AG04449 (cell line): ENCODE results near the gene CLMN.

Source experiments
- CTCF ChIA-PET: fragments of 350-600 bp; formaldehyde crosslinking; extraction: SDS; loops from one replicate; lab custom pipeline; 2021; ENCODE audit warnings: antibody characterized with exemption; lab: Yijun Ruan, JAX
- POLR2A ChIA-PET: fragments of 400-600, 350-600 bp; formaldehyde crosslinking; extraction: SDS; loops from one replicate; lab custom pipeline; 2020; ENCODE audit warnings: antibody characterized with exemption, inconsistent platforms; lab: Yijun Ruan, JAX
- DNase-seq: peaks from one replicate; pipeline ENCODE4 v3.0.0-alpha.2; 2010; ENCODE audit warnings: low read depth, low spot score
- H3K4me3 ChIP-seq: 2 replicates; pipeline ENCODE4 v1.5.1; 2011; ENCODE audit warnings: low read depth, mild to moderate bottlenecking, control low read depth, low read length
- CTCF ChIP-seq: IDR thresholded peaks from one replicate; pipeline ENCODE4 v1.5.1; 2011; ENCODE audit warnings: mild to moderate bottlenecking, moderate library complexity, low read length, control low read depth, inconsistent platforms; ENCODE audit not compliant: insufficient read depth; ENCODE audit errors: missing control alignments

Gene CLMN

GRCh38 chr14:95153866-95154265 lies 165.8 kb downstream of the CLMN start:
- ChIA-PET CTCF (no interaction called here), POLR2A (no interaction called here)
- TF ChIP-seq CTCF = no peak
- H3K4me3 ChIP-seq = no peak overlapping the region
- no peak for DNase-seq

GRCh38 chr14:95151561-95151960 lies 168.1 kb downstream of the CLMN start:
- ChIA-PET CTCF (interaction anchor here (1.2 kb wide), 1 partner anchor 279 kb away, joined by 3 read pairs; no protein-coding TSS in a partner anchor), POLR2A (no interaction called here)
- DNase-seq = no peak
- no peak for TF ChIP-seq CTCF
- H3K4me3 ChIP-seq = no peak overlapping the region

GRCh38 chr14:95150910-95151309 lies 168.8 kb downstream of the CLMN start:
- H3K4me3 ChIP-seq = no peak overlapping the region
- no peak for TF ChIP-seq CTCF
- no peak for DNase-seq
- ChIA-PET POLR2A (no interaction called here), CTCF (interaction anchor here (1.2 to 1.7 kb wide), 2 partner anchors 278 to 280 kb away, joined by 3 read pairs; no protein-coding TSS in a partner anchor)

GRCh38 chr14:95149441-95149840 lies 170.3 kb downstream of the CLMN start:
- TF ChIP-seq CTCF = no peak
- H3K4me3 ChIP-seq = no peak overlapping the region
- POLR2A ChIA-PET = no interaction called here
- no peak for DNase-seq
- CTCF ChIA-PET = interaction anchor here (1.7 kb wide), 1 partner anchor 280 kb away, joined by 3 read pairs; no protein-coding TSS in a partner anchor

- DNase-seq = no peak
- no peak for TF ChIP-seq CTCF
- no peak overlapping the region for H3K4me3 ChIP-seq
- POLR2A ChIA-PET = no interaction called here
- CTCF ChIA-PET = no interaction called here
These were observed 172.1 kb downstream of the CLMN start for GRCh38 chr14:95147597-95147996.

GRCh38 chr14:95146079-95146771 lies 173.5 kb downstream of the CLMN start:
- DNase-seq = no peak
- TF ChIP-seq CTCF = no peak
- CTCF ChIA-PET = no interaction called here
- H3K4me3 ChIP-seq = no peak overlapping the region
- POLR2A ChIA-PET = no interaction called here
